H1 (cell line): Measurements from ENCODE around the gene GAPDHS. TPM values are rescaled to one million over a fixed set of nuclear protein-coding genes. Genes with fewer than 3 reads are reported as not detected.

ENCODE experiments used
- ASH2L ChIP-seq: fragments of 200-600, 300-600 bp; sonication (generic); IDR thresholded peaks from one replicate; pipeline ENCODE4 v1.7.1; 2017; ENCODE audit warnings: low read length
- CEBPB ChIP-seq: IDR thresholded peaks from 2 replicates; pipeline ENCODE4 v1.6.1; 2012; ENCODE audit warnings: low read depth, low read length
- NRF1 ChIP-seq: IDR thresholded peaks from 2 replicates; pipeline ENCODE4 v1.6.1; 2011; ENCODE audit warnings: mild to moderate bottlenecking, low read depth, low read length, improper control_type of control experiment
- RFX5 ChIP-seq: IDR thresholded peaks from 2 replicates; pipeline ENCODE4 v1.6.1; 2011; ENCODE audit warnings: low read depth, low read length, improper control_type of control experiment, borderline replicate concordance
- RXRA ChIP-seq: IDR thresholded peaks from 2 replicates; pipeline ENCODE4 v1.6.1; 2011; ENCODE audit warnings: low read depth, mild to moderate bottlenecking, low read length, moderate library complexity; ENCODE audit not compliant: insufficient read depth
- TCF12 ChIP-seq: IDR thresholded peaks from 2 replicates; pipeline ENCODE4 v1.6.1; 2011; ENCODE audit warnings: low read depth, mild to moderate bottlenecking, low read length
- polyA plus RNA-seq, 7 experiments: library from polyadenylated mRNA; depleted of rRNA in 3 of 7; stranded (reverse) in 5 of 7; unstranded in 2 of 7; fragments of >200 nt in 5 of 7; fragments of 200-250 nt in 2 of 7; gene quantifications; 1 replicate in 5 of 7; 2 replicates in 1 of 7; 4 replicates in 1 of 7; pipeline versions ENCODE4 v1.2.1 to v1.2.3, GENCODE V29; 2011 to 2013; ENCODE audit warnings: missing spikeins in 2 of 7, mixed read lengths in 2 of 7
- total RNA-seq: library from RNA; stranded (reverse); fragmentation: NEBNext Ultra II Directional; extraction: Animal tissue kit (Norgen Biotek cat#: 25700); gene quantifications from 2 replicates; pipeline ENCODE4 v1.2.1, GENCODE V29; 2021
- TF ChIP-seq, protein P1 (sequence below): IDR thresholded peaks from 2 replicates; pipeline ENCODE4 v1.6.1; 2012; ENCODE audit warnings: inconsistent platforms

The GAPDHS gene
- total and polyA plus RNA-seq, 2 of the 8 experiments (the other 6 are each of a cell fraction or from before 2014, with no cell fraction given), result 0.26 TPM; not detected in 1

DNA sequence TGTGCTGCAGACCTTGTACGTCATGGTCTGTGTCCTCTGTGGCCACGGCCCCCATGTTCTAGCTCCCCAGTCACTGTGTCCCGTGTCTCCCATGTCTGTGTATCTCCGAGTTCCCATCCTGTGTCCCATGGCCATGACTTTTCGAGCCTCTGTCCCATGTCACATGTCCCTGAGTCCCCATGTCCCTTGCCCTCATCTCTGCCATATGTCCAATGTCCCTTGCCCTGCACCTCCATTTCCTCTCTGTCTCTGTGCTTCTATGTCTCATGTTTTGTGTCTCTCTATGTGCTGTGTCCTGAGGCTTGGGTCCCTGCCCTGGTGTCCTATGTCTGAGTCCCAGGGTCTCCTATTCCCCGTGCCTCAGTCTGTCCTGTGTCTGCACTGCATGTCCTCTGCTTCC, 28.2 kb downstream of the GAPDHS start (continued):
- TF ChIP-seq, protein P1, sequence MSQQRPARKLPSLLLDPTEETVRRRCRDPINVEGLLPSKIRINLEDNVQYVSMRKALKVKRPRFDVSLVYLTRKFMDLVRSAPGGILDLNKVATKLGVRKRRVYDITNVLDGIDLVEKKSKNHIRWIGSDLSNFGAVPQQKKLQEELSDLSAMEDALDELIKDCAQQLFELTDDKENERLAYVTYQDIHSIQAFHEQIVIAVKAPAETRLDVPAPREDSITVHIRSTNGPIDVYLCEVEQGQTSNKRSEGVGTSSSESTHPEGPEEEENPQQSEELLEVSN, result no peak
- TF ChIP-seq CEBPB (no peak), NRF1 (no peak), ASH2L (no peak), TCF12 (no peak), RFX5 (no peak), RXRA (no peak)
- TF ChIP-seq, all 59 proteins: peak for 0
